HPDE6-E6E7 (cell line): ENCODE data around the gene SH3RF3.

Experiments used
- DNase-seq: peaks from one replicate; pipeline ENCODE4 v3.0.0; 2011; ENCODE audit warnings: missing footprints; ENCODE audit errors: extremely low spot score

The SH3RF3 gene

GRCh38 chr2:109448946-109449788 is 320.2 kb downstream of the SH3RF3 start:
- DNase-seq = peak; percentile 21

- no peak for DNase-seq
Observed at GRCh38 chr2:109450574-109451273, 321.7 kb downstream of the SH3RF3 start.

- DNase-seq = no peak
Observed at GRCh38 chr2:109451671-109452070, 322.7 kb downstream of the SH3RF3 start.

GRCh38 chr2:109452318-109453305 is 323.6 kb downstream of the SH3RF3 start:
- DNase-seq = no peak

DNA sequence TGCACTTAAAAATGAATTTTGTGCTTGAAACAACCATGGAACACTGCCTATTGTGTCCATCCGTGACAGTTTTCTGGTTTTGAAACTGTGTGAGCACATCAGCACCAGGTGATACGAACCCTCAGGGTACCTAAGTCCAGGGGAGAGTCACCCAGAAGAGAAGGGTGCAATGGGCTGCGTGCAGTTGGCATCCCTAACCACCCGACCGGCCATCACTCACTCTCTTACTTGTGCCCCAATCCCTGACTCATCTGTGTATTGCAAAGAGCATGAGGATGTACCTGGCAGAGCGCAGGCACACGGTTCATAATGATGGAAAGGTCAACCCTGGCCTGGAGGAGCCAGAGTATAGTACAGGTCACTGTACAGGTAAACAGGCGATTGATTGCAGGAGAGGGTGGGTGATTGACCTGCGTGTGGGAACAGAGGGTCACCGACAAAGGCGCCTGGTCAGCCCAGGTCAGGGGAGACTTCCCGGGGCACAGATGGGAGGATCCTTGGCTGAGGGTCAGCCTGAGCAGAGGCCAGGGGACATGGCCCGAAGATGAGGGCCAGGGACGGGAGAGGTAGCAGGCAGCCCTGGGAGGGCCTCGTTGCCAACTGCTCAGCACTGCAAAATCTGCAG is 324.5 kb downstream of the SH3RF3 start:
- DNase-seq = no peak

GRCh38 chr2:109454304-109454703 is 325.3 kb downstream of the SH3RF3 start:
- DNase-seq = no peak

DNA sequence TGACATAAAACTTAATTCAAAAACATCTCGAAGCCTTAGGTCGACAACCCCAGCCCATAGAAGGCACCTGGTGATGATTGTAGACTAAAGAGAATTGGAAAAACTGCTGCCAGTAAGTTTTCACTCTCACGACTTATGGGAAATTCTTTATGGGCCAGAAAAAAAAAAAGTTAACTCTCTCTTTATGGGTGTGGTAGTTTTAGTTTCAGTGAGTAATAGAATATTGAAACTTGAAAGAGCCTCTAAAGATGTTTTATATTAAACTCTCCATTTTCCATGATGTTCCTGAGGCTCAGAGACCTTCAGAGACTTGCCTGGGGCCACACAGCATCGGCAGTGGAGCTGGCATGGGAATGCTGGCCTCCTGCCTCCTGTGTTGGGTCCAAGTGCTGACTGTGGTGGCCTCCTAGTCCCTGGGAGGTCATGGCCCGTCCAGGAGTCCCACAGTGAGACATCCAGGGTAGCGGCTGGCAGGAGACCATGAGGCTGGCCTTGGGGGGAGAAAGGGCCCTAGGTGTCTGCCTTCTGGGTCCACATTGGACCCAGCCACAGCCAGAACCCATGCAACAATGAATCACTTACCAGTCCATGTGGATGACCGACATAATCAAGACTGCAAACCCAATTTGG is 325.9 kb downstream of the SH3RF3 start:
- DNase-seq = no peak

GRCh38 chr2:109455731-109456691 is 327.0 kb downstream of the SH3RF3 start:
- DNase-seq = no peak

GRCh38 chr2:109456776-109457175 is 327.8 kb downstream of the SH3RF3 start:
- DNase-seq = no peak

DNA sequence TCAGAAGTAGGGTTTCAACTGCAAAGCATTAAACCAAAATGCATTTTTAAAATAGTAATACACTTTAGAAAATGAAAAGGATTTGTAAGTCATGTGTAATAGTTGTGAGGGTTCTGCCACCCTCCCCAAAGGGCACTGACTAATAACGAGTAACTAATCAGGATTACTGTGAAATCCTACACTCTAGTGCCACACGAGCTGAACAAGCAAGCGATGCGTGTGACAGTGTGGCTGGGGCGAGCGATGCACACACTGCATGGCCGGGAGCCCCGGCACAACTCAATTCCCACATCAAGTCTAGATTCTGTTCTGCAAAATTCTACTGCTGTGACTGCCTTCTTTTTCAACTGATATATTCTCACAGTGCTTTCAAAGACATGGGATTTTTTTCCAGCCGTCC is 328.4 kb downstream of the SH3RF3 start:
- DNase-seq = no peak

GRCh38 chr2:109457794-109458193 is 328.8 kb downstream of the SH3RF3 start:
- DNase-seq = no peak

GRCh38 chr2:109458512-109458911 is 329.5 kb downstream of the SH3RF3 start:
- no peak for DNase-seq

DNA sequence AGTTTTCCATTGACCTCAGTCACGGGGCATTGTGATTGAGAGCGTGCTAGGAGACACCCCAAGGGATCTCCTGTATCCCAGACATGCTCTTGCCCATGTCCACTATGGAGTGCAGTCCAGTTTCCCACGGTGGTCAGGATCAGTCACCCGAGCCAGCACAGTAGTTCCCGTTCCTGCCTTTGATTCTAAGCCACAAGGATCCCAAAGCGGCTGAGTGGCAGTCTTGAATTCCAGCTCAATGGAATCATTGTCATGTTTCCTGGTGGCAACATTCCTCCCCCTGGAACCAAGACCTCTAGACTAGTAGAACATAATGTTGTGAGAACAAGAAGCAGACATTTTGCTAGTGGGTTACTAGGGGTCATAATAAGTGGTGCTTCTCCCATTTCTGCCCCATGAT is 330.5 kb downstream of the SH3RF3 start:
- DNase-seq = no peak

GRCh38 chr2:109460553-109461324 is 331.7 kb downstream of the SH3RF3 start:
- DNase-seq = no peak

DNA sequence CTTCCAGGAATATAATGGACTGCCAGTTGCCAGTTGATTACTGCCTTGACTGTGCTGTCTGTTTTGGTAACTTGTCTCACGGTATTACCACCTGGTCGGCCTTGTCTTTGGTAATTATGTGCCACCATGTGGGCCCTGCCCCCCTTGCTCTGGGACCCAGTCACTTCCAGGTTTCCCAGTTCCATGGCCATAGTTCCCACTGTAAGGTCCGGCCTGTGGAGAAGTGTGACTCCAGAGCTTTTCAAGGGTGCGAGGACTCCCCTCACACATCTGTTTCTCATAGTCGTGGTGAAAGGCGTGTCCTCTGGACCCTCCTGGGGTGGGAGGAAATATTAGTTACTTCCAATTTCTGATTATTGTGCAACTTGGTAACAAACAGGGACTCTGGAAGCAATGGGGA is 334.2 kb downstream of the SH3RF3 start:
- no peak for DNase-seq

GRCh38 chr2:109463891-109464290 is 334.9 kb downstream of the SH3RF3 start:
- DNase-seq = no peak

DNA sequence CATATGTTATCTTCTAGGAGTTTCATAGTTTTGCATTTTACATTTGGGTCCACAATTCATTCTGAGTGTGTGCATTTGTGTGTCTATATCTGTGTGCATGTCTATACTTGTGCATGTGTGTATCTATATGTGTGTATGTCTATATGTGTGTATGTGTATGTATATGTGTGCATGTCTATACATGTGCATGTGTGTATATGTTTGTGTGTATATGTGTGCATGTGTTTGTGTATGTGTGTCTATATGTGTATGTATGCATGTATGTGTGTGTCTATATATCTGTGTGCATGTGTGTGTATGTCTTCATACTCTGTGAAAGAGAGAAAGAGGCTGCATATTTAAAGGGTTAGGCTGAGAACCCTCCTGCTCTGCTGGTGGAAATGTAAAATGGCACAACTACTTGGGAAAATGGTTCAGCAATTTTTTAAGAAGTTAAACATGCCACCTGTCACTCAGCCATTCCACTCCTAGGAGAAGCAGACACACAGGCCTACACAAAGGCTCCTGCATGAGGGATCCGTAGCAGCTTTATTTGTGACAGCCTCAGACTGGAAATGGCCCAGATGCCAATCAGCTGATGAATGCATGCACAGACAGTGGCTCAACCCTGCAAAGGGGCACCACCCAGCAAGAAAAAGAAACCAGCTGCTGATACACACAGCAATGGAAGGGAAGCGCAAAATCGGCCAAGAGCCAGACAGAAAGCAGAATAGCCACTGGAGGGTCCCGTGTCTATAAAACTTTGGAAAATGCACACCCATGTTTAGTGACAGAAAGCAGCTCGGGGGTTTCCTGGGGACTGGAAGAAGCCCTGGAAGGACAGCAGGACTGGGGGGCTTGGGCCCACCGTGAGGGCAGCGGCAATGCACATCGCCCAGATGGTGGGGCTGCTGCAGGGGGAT is 337.9 kb downstream of the SH3RF3 start:
- DNase-seq = peak; percentile 27

GRCh38 chr2:109467701-109468100 is 338.7 kb downstream of the SH3RF3 start:
- DNase-seq = no peak
